ENCODE data around the gene TLE7. TPM values are rescaled to one million over a fixed set of nuclear protein-coding genes. Genes with fewer than 3 reads are reported as not detected.

Gene TLE7
- total RNA-seq, 4 donors from 2014 or later: not detected

DNA sequence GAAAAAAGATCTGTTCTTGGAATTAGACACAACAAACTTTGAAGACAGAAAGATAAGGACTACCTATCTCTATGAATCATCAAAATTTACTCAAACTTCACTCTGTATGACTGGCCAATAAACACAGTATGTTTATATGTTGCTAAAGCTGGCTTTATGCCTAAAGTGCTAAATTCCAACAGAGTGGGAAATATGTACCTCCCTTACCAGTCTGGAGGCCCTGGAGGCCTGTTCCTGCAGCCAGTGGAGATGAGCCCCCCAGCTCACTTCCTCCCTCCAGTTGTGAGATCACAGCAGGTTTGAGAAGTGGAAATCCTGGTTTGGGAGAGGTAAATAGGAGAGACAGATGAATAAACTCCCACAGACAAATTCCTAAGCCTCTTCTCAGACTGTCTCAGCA is 11.2 kb upstream of the TLE7 start:
- Histone ChIP-seq H3K27ac (no peak overlapping the region), H3K27me3 (no peaks in the 10 kb centered on the region), H3K9me3 (peaks cover 12% of the 10 kb centered on the region), H3K36me3 (peaks cover 67 to 81% of the 10 kb centered on the region in 2 donors), H3K4me3 (replicated peaks in 1 of 3) (no peak overlapping the region), H3K4me1 (no peaks in the 10 kb centered on the region)
- TF ChIP-seq, protein P1, sequence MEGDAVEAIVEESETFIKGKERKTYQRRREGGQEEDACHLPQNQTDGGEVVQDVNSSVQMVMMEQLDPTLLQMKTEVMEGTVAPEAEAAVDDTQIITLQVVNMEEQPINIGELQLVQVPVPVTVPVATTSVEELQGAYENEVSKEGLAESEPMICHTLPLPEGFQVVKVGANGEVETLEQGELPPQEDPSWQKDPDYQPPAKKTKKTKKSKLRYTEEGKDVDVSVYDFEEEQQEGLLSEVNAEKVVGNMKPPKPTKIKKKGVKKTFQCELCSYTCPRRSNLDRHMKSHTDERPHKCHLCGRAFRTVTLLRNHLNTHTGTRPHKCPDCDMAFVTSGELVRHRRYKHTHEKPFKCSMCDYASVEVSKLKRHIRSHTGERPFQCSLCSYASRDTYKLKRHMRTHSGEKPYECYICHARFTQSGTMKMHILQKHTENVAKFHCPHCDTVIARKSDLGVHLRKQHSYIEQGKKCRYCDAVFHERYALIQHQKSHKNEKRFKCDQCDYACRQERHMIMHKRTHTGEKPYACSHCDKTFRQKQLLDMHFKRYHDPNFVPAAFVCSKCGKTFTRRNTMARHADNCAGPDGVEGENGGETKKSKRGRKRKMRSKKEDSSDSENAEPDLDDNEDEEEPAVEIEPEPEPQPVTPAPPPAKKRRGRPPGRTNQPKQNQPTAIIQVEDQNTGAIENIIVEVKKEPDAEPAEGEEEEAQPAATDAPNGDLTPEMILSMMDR (IDR thresholded peaks at IDR 0.05): no peak
- no peak for TF ChIP-seq POLR2A (IDR thresholded peaks at IDR 0.05)
- no peak for DNase-seq
- intact Hi-C loops (cut with DNase I): loop anchor here (5.0 kb wide), 1 partner anchor 39 kb away; no protein-coding TSS in a partner anchor

DNA sequence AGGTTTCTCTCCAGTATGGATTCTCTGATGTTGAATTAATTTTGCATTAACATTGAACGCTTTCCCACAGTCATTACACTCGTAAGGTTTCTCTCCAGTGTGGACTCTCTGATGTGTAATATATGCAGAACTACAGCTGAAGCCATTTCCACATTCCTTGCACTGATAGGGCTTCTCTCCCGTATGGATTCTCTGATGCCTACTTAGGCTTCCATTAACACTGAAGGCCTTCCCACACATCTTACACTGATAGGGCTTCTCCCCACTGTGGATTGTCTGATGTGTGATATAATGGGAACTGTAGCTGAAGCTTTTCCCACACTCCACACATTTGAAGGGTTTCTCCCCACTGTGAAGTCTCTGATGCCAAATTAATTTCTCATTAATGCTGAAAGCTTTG is 7.2 kb upstream of the TLE7 start:
- Histone ChIP-seq H3K27ac (no peak overlapping the region), H3K27me3 (no peaks in the 10 kb centered on the region), H3K36me3 (peaks cover 56 to 61% of the 10 kb centered on the region in 2 donors), H3K9me3 (peaks cover 12% of the 10 kb centered on the region), H3K4me3 (replicated peaks in 1 of 3) (no peak overlapping the region), H3K4me1 (no peaks in the 10 kb centered on the region)
- DNase-seq: no peak
- intact Hi-C loops (cut with DNase I): no loop called here
- 94 to 96% methylated on average over 3 of the region's 3 CpGs for whole genome bisulfite sequencing, 2 donors
- TF ChIP-seq, protein P1 (IDR thresholded peaks at IDR 0.05): no peak
- no peak for TF ChIP-seq POLR2A (IDR thresholded peaks at IDR 0.05)

DNA sequence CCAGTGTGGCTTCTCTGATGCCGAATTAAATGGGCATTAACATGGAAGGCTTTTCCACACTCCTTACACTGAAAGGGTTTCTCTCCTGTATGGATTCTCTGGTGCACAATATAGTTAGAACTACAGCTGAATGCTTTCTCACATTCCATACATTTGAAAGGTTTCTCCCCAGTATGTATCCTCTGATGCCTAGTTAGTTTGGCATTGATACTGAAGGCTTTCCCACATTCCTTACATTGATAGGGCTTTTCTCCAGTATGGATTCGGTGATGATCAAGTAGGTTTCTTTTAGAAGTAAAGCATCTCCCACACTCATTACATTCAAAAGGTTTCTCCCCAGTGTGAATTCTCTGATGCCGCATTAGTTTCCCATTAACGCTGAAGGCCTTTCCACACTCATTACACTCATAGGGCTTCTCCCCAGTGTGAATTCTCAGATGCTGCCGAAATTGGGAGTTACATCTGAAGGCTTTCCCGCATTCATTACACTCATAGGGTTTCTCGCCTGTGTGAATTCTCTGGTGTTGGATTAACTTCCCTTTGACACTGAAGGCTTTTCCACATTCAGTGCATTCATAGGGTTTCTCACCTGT is 6.5 kb upstream of the TLE7 start:
- Histone ChIP-seq H3K36me3 (peaks cover 50 to 55% of the 10 kb centered on the region in 2 donors), H3K4me3 (replicated peaks in 1 of 3) (no peak overlapping the region), H3K27me3 (no peaks in the 10 kb centered on the region), H3K27ac (no peak overlapping the region), H3K9me3 (peaks cover 12% of the 10 kb centered on the region), H3K4me1 (no peaks in the 10 kb centered on the region)
- DNase-seq: no peak
- intact Hi-C loops (cut with DNase I): no loop called here
- TF ChIP-seq, protein P1 (IDR thresholded peaks at IDR 0.05): no peak
- TF ChIP-seq POLR2A (IDR thresholded peaks at IDR 0.05): no peak
- WGBS, 2 donors: 98% methylated on average over 7 of the region's 7 CpGs

DNA sequence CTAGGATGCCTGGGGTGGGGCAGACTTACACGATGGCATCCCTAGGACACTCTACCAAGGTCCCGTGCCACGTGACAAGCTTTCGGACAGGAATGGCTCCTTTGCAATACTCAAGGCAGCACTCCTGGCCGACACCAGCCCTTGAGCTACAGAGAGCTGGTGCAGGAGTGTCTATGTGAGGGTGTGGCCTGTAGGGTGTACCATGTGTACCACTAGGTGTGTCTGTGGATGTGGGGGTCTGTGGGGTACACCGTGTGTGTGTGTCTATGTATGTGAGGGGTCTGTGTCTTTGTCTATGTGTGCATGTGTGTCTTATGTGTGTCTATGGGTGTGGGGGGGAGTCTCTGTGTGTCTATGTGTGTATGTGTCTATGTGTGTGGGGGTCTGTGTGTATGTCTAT is 1.9 kb upstream of the TLE7 start:
- intact Hi-C loops (cut with DNase I): no loop called here
- 93 to 100% methylated on average over 1 to 6 of the region's 6 CpGs for WGBS, 2 donors
- Histone ChIP-seq H3K9me3 (peaks cover 2% of the 10 kb centered on the region), H3K27me3 (no peaks in the 10 kb centered on the region), H3K4me3 (replicated peaks in 1 of 3) (no peak overlapping the region), H3K36me3 (peaks cover 3 to 10% of the 10 kb centered on the region in 2 donors), H3K4me1 (no peaks in the 10 kb centered on the region), H3K27ac (no peak overlapping the region)
- DNase-seq: no peak
- no peak for TF ChIP-seq POLR2A (IDR thresholded peaks at IDR 0.05)
- TF ChIP-seq, protein P1 (IDR thresholded peaks at IDR 0.05): no peak

DNA sequence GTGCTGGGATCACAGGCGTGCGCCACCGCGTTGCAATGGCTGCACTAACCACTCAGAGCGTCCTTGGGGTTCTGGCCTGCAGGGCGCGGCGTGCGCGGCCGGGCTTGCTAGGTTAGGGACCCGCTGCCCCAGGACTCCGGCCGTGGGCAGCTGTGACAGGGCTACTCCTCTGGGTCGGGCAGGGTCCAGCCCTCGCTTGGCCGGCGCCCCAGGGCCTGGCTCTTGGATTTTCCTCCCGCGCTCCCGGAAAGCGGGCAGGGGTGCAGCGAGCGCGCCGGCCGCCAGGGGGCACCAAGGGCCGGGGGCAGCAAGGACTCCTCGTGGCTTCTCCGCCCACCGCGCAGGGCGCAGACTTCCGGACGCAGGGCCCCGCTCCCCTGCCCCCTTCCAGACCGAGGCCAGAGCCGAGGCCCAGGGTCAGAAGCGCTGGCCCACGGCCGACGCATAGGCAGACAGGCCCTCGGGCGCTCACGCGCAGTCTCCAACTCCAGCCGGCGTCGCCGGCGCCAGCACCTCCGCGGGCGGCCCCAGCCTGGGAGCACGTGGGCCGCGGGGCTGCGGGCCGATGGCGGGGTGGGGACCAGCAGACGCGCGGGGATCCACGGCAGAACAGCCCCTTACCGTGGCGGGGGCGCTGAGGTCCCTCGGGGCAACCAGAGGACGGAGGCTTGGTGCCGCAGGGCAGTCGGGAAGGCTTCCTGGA is 355 bp downstream of the TLE7 start:
- Histone ChIP-seq H3K4me3 (replicated peaks in 1 of 3) (no peak overlapping the region), H3K4me1 (no peaks in the 10 kb centered on the region), H3K36me3 (no peaks in the 10 kb centered on the region), H3K27ac (no peak overlapping the region), H3K27me3 (no peaks in the 10 kb centered on the region), H3K9me3 (no peaks in the 10 kb centered on the region)
- intact Hi-C loops (cut with DNase I): no loop called here
- TF ChIP-seq, protein P1 (IDR thresholded peaks at IDR 0.05): peak in 2 of 6 experiments; percentile 8 to 22
- TF ChIP-seq POLR2A (IDR thresholded peaks at IDR 0.05): no peak
- DNase-seq: no peak
- WGBS, 2 donors: 39 to 43% methylated on average over 24 to 25 of the region's 71 CpGs

Data from thyroid gland (tissue), 4 donors.